ENCODE measurements around the gene SLC6A12.
A peak's percentile ranks its signal among the peaks of the same experiment; 100 is the strongest.

Gene SLC6A12

DNA sequence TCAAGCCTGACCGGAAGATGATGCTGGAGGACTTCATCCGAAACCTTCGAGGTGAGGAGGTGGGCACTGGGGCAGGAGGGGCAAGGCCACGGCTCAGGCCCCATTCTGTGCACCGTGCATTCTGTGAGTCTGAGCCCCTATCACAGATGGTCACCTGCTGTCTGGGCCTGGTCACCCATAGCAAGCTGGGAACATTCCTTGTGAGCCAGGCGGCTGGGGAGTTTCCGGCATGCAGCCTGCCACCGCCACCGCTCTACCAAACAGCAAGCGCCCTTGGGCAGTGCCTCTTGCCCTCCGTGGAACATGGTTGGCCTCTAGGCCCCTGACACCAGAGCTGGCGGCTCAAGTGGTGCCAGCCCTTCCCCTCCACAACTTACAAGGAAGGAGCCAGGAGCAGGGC is 56.3 kb downstream of the SLC6A12 start:
- DNase-seq, result no peak

GRCh38 chr12:156945-157344 is 57.0 kb downstream of the SLC6A12 start:
- DNase-seq, result no peak

DNA sequence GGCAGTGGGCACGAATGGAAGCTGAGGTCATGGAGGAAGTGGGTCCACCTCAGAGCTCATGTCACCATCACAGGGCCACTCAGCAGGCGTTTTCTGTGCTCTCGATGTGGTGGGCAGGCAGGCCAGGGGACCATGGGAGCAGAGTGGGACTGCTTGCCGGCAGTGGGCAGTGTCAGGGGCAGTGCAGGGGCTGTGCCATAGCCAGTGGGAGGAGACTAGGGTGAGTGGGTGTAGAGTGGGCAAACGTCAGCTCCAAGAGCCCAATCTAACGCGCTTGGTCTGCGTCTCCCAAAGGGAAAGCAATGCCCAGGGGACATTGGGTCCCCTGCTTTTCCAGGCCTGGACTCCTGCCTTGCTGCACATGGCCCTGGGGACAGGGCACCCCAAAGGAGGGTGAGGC is 58.3 kb downstream of the SLC6A12 start:
- DNase-seq, result no peak

DNA sequence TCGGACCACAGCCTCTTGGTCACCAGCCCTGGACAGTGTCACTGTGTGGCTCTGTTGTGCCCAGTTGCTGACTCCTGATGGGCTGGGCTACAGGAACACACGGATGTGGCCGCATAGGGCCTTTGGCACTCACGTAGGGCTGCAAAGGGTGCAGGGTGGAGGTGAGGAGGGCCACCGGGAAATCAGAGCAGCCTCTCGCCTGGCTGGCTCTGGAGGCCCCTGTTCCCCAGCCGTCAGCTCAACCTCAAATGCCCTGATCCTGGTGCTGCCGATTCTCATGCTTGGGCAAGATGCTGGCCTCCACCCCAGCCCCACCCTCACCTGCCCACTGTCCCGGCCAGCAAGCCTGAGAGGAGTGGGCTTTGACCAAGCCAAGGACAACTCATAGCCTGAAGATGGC is 59.0 kb downstream of the SLC6A12 start:
- DNase-seq, result no peak

DNA sequence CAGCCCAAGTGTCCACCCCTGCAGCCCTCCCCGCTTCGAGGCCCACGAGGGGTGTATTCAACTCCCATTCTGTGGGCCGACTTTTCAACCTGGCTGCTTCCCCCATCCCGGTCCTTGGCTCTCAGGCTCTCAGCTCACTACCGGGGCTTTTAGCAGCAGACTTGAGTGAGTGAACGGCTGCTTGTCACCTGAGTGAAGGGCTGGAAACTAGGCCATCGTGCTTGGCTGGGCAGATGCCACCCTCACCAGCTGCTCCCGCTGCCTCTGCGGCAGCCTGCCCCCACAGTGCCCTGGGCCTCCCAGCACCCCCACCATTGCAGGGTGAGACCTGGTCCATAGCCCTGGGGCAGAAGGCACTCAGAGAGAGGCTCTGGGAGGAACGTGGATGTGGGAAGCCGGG is 59.9 kb downstream of the SLC6A12 start:
- DNase-seq, result no peak

GRCh38 chr12:153080-153746 is 60.7 kb downstream of the SLC6A12 start:
- peak; percentile 74 for DNase-seq

DNA sequence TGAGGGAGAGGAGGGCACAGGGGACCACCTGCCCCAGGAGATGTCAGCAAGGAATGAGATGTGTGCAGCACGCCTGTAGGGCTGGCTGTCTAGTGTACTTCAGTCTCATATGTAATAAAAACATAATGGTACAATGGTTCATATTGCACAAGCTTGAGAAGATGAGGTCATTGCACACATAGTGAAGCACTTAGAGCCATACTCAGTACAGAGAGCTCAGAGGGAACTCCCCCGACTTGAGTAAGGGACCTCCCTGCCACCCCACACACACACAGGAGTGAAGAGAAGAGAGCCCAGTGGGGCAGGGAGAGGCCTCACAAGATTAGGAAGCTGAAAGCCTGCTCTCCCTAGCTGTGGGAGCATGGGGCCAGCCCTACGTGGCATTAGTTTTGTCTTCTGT is 61.5 kb downstream of the SLC6A12 start:
- DNase-seq, result peak; percentile 53

DNA sequence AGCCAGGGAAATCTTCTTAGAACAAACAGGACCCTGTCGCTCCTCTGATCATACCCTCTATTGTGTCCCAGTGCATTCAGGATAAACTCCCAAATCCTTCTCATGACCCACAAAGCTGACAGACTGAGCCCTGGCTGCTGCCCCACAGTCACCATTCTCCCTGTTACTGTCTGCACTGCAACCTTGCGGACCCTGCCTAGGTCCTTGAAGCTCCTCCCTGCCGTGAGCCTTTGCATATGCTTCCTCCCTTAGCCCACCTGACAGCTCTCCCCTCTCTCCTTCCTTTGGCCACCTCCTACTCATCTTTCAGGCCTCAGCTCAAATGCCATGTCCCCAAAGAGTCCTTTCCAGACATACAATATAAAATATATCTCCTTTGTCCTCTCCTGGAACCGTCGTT is 62.4 kb downstream of the SLC6A12 start:
- no peak for DNase-seq

DNA sequence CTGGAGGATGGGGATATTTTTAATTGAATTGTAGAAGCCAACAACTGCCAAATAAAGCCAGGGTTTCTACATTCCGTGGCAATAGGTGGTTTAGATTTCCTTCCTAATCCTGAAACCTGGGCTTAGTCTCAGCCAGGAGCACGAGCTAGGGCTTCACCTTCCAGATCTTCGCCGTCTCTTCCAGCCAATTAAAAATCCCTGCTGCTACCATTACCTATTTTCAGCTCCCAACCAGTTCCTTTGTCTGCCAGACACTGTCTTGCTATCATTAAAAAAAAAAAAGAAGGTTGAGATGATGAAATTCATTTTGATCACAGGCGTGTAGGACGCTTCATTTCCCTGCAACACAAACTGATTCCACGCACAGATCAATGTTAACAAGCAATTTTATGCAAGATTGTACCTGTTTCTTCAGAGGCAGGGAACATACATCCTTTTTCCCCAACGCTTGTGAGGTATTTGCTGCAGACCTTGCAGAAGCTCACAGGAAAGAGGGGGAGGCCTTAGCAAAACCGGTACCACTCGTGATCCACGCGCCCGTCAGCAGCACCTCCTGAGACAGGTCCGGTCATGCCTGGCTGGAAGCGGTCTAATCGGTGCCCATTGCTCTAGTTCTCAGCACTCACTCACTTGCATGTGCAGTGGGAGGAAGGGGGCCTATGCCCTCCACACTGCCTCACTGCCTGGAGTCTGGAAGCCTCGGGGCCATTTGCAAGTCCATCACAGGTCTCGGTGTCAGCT is 65.1 kb downstream of the SLC6A12 start:
- DNase-seq, result no peak

DNA sequence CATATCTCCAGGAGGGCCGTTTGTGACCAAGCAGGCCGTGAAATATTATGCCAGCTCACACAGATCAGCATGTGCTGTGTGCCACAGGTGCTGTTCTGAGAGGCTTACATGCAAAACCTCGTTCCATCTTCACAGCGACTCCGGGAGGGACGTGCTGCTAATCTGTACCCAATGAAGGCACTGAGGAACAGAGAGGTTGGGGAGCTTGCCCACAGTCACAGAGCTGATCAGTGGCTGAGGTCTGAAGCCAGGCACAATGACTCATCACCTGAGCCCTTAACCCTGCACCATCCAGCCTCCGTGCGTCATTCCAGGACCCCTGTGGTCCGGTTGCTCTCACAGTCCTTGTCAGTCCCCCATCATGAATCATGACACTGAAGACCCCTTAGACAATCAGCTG is 66.7 kb downstream of the SLC6A12 start:
- DNase-seq, result no peak

GRCh38 chr12:145369-145960 is 68.5 kb downstream of the SLC6A12 start:
- no peak for DNase-seq

DNA sequence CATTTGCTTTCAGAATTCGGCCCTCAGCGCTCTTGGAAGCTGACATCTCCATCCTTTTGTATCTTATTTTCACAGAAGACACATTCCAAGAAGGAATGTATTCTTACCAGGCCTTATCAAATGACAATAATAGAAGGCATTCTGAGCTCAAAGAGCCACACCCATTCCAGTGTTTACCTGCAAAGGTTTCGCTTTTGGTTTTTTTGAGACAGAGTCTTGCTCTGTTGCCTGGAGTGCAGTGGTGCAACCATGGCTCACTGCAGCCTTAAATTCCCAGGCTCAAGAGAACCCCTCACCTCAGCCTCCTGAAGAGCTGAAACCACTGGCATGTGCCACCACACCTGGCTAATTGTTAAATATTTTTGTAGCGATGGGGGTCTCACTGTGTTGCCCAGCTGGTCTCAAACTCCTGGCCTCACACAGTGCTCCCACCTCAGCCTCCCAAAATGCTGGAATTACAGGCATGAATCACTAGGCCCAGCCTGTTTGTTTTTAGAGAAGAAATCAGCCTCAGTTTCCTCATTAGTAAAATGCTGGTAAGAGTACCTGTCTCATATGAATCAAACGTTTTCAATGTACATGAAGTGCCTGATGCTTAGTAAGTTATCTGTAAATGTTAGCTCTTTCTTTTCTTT is 69.2 kb downstream of the SLC6A12 start:
- no peak for DNase-seq

DNA sequence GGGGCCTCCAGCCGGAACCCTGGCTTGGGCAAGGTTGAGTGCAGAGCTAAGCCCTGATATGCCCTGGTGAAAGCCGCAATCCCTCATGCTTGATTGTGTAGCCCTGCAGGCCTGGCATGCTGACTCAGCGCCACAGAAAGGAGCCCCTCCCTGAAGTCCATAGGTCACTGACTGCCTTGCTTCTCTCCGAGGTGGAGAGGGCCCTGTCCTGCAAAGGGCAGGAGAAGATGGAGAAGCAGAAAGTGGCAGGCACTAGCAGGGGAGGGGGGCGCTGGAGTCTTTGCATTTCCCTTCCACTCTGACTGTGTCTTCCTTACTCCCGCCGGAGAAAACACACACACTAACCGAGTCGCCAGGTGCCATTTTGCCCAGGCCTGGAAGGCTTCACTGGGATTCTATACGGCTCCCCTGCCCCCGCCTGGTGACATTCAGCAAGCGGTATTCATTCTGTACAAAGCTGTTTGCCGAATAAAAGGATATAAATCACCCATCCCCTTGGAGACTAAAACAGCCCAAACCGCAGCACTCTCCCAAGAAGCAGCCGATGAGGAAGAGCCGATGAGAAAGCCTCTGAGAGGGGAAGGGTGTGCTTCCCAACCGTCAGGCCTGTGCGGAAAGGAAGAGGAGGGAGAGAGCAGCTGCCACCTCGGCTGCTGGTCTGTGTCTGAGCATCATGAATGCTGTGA is 69.8 kb downstream of the SLC6A12 start:
- peak; percentile 20 for DNase-seq

DNA sequence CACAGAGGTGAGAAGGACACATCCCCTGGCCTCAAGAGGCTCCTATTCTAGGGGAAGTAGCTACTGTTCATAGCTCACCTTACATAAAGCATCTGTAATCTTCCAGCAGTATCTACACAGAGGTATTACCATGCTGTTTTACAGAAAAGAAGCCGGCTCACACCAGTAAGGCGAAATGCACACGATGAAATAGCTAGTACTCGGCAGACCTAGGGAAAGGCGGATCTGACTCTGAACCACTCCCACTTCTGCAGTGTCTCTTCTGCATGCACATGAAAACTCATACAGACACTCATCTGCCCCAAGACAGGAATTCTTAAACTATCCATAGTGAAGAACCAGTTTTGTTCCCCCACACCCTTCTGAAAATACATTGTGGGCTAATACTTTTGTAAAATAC is 73.8 kb downstream of the SLC6A12 start:
- DNase-seq, result no peak
